HuH-7.5 (cell line): Measurements from ENCODE around the gene SSRP1.
"Not testable (repeated sequence)": the region's sequence is repeated elsewhere in the genome, so short reads cannot be mapped to it uniquely, and the experiment has no call there.

Experiments
- DNase-seq: peaks from one replicate; pipeline ENCODE4 v3.0.0; 2011; ENCODE audit warnings: low spot score

SSRP1 gene, protein sequence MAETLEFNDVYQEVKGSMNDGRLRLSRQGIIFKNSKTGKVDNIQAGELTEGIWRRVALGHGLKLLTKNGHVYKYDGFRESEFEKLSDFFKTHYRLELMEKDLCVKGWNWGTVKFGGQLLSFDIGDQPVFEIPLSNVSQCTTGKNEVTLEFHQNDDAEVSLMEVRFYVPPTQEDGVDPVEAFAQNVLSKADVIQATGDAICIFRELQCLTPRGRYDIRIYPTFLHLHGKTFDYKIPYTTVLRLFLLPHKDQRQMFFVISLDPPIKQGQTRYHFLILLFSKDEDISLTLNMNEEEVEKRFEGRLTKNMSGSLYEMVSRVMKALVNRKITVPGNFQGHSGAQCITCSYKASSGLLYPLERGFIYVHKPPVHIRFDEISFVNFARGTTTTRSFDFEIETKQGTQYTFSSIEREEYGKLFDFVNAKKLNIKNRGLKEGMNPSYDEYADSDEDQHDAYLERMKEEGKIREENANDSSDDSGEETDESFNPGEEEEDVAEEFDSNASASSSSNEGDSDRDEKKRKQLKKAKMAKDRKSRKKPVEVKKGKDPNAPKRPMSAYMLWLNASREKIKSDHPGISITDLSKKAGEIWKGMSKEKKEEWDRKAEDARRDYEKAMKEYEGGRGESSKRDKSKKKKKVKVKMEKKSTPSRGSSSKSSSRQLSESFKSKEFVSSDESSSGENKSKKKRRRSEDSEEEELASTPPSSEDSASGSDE

DNA sequence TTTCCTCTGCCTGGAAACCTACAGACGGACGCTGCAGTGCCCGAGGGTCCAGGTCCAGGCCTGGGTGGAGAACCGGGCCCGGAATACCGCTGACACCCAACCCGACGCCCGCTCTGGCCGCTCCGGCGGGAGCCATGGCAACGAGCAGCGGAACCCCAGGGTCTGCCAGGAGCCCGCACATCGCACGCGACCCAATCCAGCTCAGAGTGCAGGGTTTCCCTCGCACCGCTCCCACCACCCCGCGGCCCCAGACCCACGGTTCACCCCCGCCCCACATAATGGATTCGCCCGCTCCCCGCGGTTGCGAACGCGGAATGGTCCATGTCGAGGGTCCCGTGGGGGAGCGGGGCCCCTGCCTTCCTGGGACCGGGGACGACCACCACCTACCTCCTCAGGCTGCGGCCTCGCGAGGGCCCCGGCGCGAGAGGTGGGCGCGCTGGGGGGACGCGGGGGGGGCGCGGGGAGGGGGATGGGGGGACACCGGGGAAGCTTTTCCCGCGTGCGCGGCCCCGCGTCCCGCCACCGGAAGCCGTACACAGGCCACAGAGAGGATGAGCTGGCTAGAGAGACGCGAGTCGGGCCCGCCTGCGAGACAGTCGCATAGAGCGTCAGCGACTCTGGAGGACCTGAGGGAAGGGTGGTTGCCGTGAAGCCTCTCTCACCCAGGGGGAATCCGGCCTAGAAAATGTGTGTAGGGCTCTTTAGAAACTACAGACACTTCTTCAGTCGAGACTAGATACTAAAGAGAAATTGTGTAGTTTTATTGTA, at the start of gene SSRP1:
TSS of gene SSRP1 (minus strand) at position 550 of the 768 bp plus-strand sequence. CDS start 771 bp downstream, outside the sequence.
- peak; percentile 80 for DNase-seq

DNA sequence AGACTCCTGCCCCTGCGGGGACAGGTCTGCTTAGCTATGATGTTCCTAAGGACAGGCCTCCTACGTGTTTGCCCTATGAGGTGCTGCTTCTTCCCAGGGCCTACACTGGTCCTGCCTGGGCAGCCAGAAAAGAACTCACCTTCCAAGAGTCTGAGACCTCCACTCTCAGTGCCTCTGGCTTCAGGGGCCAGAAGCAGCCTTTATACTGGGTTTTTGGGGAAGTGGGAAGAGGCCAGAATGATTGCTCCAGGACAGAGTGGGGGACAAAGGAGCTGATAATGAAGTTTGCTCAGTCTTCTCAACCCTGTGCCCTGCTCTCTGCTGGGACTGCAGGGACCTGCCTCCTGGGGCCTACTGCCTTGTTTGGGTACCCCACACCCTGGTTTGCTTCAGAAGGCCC, 45.3 kb upstream of the SSRP1 start, which contains the start of gene PRG3:
TSS of gene PRG3 (minus strand) at position 176 of the 400 bp plus-strand sequence. CDS start 442 bp downstream, outside the sequence.
- no peak for DNase-seq

DNA sequence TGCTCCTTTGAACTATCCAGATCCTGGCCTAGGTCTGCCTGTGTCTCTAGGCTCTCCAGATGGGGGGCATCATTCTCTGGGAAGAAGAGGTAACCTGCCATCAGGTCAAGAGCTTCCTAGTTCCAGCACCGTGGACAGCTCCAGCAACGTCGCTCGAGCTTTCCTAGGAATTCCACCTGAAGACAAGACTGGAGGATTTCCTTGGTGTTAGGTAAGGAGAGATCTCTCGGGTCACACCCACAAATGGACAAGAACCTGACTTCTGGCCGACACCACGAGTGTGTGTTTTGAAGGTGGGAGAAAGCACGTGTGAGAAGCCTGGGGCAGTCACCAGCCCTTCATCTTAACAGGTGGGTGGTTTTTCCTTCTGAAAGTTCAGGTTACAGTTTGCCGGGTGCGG, 44.0 kb upstream of the SSRP1 start:
- DNase-seq = peak; percentile 27

DNA sequence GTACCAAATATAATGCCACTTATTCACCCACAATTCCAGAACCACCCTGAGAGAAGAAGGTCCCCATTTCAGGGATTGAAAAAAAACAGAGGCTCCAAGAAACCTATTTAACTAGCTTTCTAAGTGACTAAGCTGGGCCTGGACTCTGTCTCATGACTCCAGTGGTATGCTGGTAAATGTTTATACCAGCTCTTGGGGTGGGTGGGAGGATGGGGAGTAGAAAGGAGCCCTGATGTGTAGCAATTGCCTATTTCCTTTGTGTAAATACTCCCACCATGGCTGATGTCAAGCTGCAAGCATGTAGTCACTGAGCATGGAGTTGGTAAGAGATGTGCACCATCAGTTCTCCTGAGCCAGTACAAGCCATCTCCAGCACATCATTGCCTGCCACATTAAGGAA, 42.5 kb upstream of the SSRP1 start:
- DNase-seq = no peak

DNA sequence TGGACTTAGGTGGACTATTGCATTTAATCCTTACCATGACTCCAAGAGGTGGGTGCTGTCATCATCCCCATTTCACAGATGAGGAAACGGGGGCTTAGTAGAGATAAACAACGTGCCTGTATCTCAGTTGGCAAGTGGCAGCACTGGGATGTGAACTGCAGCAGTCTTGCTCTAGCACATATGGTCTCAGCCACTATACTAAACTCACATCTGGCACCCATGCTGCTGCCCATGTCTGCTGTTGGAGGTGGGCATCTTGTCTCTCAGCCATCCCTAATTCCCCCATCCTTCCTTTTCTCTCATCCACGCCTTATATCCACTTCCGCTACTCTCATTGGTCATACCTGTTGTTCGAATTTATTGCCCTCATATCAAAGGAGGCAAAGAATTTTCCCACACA, 41.4 kb upstream of the SSRP1 start:
- DNase-seq = no peak

DNA sequence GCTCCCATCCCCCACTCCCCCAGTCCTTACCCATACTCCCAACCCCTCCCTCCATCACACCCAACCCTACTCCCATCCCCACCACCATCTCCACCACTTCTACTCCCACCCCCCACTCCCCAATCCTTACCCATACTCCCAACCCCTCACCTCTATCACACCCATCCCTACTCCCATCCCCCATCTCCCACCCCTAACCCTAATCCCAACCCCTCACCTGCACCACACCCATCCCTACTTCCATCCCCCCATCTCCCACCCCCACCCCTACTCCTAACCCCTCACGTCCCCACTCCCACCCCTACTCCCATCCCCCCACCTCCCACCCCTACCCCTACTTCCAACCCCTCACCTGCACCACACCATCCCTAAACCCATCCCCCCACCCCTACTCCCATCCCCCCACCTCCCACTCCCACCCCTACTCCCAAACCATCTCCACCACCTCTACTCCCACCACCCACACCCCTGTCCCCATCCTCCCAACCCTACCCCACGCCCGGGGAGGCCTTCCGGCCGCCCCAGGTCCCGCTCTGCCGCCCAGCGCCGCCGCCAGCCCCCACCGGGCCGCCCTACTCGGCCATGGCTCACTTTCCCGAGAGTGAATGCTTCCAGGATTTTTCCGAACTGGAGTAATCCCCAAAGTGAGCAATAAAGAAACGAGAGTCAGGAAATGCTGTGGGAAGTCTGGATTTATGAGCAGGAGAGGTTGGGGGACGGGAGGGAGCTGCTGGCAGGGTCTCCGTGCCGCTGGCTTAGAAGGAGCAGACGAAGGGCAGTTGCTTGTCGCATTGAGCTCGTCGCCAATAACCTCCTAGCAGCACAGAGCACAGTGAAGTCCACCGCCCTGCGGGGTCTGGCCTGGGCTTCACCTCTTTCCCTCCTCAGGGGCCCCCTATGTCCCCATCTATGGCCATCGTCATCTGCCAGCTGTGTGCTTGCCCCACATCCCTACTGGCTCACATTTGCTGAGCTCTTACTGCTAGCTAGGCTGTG, 40.7 kb upstream of the SSRP1 start:
- DNase-seq = no peak

DNA sequence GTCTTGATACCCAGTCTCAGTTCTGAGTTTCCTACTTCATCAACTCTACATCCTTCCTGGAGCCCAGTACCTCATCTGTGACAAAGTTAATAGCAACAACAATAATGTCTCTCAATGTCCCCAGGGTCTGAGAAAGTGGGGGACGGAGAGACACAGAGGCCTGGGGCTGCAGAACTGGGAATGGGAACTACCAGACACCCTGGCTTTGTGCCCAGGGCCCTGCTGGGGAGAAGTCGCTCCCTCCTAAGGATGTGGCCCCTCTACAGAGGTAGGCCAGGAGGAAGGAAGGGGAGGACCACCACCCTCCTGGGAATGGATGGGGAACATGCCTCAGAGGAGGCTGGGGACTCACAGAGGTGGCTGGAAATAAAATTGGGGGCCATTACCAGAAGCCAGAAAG, 39.8 kb upstream of the SSRP1 start:
- DNase-seq = no peak

DNA sequence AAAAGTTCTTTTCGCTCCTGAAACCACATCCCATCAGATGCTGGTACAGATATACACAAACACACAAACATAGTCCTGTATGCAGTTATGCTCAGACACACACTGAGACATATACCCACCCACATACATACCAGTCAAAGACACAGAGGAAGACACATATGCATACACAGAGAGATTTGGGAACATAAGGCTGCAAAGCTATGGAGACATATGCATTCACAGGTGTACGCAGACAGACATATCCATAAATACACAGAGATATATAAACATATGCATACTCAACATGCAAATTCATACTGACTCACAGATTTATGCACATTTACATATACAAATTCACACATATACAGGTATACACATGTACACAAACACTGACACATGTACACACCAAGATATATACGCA, 39.3 kb upstream of the SSRP1 start:
- DNase-seq = no peak

DNA sequence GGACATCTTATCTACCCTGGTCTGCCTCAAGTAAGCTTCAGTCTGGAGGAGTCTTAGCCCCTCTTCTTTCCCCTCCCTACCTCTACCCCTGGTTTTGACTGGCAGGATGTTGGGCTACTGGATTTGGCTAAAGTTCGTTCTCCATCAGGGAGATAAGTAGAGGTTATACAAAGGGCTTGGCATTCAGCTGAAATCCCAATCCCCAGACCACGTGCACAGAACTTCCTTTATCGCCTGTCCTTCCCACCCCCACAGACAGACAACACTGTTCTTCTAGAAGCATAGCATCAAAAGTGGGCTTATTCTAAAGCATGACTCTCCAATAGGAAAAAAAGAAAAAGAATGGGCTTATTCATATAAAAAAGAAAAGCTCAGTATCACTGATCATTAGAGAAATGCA, 37.5 kb upstream of the SSRP1 start:
- DNase-seq = no peak

DNA sequence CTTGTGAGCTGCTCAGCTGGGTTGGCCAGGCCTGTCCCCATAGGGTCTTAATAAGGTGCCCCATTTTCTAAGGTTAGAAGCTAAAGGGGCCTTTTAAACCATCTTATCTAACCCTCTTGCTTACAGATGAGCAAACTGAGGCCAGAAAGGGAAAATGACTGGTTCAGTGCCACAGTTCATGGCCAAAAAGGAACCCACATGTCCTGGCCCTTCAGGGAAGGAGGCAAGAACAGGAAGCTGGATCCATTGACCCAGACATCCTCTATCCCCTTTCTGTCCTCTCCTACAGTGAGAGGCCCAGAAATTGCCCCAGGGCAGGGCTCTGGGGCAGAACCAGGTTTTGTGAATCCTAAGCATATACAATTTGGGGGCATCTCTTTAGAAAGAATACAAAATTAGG, 35.2 kb upstream of the SSRP1 start:
- no peak for DNase-seq

DNA sequence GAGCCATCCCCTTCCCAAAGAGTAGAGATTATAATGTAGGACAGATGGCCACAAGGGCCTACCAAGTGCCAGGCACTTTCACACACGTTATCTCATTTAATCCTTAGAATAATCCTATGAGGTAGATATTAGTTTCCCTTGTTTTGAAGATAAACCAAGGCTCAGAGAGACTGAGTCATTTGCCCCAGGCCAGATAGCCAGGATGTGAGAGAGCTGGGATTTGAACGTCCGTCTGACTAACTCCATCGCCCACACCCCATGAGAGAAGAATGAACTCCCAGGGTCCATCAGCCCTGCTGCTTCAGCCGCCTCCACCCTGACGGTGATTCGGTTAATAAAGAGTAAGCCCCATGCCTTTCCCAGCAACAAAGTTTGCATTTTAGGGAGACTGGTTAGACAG, 34.6 kb upstream of the SSRP1 start:
- no peak for DNase-seq

DNA sequence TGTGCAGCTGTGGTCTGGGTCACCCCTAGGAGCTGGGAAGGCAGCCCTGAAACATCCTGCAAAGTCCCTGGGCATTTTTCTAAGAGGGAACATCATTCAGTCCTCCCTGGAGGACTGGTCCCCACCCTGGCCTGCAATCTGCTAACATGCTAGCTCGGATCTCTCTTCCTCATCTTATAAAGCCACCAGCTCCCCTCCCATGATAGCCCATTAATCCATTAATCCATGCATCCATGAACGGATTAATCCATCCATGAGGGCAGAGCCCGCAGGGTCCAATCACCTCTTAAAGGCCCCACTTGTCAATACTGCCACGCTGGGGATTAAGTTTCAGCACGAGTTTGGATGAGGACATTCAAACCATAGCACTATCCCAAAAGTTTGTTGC, 33.1 kb upstream of the SSRP1 start:
- DNase-seq = no peak

DNA sequence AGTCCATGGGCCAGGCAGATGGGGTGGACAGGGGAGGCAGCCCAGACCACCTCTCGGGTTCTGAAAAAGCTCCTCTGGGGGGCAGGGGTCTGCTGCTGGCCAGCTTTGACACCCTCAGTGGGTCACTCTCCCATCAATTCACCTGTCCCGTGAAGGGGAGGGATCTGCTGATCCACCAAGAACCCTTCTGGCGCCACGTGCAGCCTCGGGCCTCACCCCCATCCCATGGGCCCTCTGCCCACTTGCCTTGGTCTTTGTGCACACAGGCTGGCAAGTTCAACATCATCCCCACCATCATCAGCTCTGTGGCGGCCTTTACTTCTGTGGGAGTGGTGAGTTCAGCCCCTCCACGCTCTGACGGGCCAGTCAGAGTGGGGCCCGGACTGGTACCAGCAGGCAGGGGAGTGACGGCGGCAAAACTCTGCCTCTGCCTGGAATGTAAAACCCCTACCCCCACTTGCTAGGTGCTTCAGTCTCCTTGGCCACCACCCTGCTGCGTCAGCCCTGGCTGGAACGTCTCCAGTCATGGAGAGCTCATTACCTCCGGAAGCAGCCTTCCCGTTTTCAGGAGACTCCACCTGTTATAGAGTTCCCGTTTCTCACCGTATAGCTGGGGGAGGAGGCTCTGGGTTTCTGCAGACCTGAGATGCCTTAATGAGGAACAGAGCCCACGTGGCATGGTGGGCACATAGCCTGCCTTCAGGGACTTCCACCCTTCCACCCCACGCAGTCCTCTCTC, 32.6 kb upstream of the SSRP1 start:
- no peak for DNase-seq

DNA sequence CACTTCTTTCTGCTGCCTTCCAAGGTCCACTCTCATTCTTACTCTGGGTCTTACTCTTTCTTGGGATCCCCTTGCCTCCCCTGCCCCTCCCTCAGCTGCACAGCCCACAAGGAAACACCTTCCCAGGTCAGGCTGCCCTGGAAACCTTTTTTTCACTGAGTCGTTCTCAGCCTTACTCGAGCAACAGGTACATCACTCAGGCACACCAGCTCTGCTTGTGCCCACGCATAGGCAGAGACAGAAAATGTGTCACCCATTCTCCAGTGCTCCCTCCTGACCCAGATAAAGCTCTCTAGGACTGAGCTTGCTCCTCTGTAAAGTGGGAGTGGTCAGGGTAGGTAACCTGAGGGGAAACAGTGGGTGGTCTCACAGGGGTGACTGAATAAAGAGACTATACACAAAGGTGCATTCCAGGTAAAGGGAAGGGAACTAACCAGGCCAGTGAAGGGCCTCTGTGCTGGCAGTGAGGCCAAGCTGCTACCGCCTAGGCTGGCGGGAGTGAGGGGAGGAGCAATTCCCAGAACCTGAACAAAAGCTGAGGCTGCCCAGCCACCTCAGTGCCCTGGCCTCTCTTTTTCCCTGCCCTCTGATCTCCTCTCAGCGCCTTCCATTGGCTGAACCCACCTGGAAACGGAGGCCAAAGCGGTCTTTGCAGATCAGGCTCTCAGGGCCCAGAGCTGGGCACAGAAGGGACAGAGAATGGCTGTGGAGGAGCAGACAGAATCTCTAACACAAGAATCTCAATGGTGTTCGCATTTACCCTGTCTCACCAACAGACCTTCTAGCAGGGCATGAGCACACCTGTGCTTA, 29.4 kb upstream of the SSRP1 start:
- no peak for DNase-seq

DNA sequence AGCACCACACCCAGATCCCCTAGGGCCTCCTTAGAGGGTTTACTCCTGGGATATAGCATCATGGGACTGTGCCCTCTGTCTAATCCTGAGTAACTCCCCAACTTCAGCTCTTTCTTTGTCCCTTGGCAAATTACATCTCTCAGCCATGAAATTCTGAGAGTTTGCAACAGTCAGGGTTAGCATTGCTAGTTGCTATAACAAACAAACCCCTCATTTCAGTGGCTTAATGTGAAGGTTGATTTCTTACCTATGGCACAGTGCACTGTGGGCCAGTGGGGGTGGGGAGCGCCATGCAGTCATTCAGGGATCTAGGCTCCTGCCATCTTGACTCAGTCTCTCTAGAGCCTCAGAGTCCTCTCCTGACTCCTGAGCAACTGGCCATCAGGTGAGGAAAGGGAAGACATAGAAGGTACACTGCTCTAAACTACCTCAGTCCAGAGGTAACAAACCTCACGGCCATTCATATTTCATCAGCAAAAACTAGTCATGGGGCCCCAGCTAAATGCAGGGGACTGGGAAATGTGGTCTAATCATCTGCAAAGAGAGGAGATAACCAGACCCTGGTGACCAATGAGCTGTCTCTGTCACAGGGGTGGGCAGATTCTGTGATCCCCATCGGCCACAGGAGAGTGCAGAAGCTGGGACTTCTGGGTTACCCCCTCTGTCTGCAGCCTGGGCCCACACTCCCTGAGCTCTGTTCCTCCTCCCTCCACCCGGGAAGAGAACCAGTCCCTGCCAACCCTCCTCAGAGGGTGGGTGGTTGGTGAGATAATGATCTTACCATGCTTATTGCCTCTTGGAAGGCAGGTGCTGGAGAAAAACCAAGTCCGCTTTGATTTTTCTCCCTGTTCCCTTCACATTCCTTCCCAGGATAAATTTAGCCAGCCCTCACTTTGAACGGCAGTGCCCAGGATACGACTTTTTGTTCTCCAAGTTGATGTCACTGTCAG, 27.7 kb upstream of the SSRP1 start:
- no peak for DNase-seq

DNA sequence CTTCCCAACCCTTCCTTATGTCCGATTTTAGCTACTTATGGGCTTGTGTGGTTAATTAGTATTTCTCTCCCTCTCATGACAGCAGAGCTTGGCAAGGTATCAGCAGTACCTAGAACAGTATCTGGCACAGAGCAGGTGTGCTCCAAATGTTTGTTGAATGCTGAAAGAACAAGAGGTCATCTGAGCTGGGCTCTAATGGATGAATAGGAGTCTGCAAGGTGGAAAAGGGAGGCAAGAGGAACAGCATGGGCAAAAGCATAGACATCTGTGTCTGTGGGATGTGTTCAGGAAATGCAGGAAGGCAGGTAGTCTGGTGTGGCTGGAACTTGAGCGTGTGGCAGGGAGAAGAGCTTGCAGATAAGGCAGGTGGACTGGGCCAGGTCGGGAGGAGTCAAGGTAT, 26.2 kb upstream of the SSRP1 start:
- DNase-seq = no peak

DNA sequence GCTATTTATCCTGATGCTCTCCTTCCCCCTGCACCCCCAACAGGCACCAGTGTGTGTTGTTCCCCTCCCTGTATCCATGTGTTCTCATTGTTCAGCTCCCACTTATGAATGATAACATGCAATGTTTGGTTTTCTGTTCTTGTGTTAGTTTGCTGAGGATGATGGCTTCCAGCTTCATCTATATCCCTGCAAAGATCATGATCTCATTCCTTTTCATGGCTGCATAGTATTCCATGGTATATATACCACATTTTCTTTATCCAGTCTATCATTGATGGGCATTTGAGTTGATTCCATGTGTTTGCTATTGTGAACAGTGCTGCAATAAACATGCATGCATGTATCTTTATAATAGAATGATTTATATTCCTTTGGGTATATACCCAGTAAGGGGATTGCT, 25.7 kb upstream of the SSRP1 start:
- DNase-seq = not testable (repeated sequence)

DNA sequence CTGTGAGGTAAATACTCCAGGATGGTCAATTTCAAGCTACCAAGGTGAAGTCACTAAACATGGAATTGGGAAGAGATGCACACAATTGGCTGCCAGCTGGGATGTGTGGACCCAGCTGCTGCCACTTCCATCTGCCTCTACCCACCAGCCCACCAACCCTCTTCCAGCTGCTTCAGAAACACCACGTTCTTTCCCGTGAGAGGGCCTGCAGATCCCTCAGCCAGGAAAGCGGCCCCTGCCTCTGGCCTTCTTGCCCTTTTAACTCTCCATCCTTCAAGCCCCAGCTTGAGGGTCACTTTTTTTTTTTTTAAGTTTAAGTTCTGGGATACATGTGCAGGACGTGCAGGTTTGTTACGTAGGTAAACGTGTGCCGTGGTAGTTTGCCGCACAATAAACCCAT, 25.3 kb upstream of the SSRP1 start:
- DNase-seq = no peak
